ENCODE measurements around the gene RACGAP1.

The RACGAP1 gene

GRCh38 chr12:49984476-49985359, 40.6 kb downstream of the RACGAP1 start:
- no peaks in the 10 kb centered on the region for H3K27me3 ChIP-seq (ENCODE audit: insufficient read depth, poor library complexity, severe bottlenecking)
- H3K4me3 ChIP-seq (replicated peaks; ENCODE audit: insufficient read depth, low read length): no peak overlapping the region
- no peak for TF ChIP-seq POLR2AphosphoS5 (IDR thresholded peaks at IDR 0.05; ENCODE audit: low read depth)
- TF ChIP-seq REST (IDR thresholded peaks at IDR 0.05; ENCODE audit: insufficient replicate concordance, low read depth): no peak
- TF ChIP-seq SPI1 (IDR thresholded peaks at IDR 0.05; ENCODE audit: borderline replicate concordance, low read depth): no peak
- no peak for TF ChIP-seq CTCF (IDR thresholded peaks at IDR 0.05; ENCODE audit: insufficient read depth, low read length)
- TF ChIP-seq GABPA (IDR thresholded peaks at IDR 0.05; ENCODE audit: low read depth): no peak
- H3K27ac ChIP-seq (replicated peaks): no peak overlapping the region
- DNase-seq (ENCODE audit: low read depth in 1 of 2, low spot score in 1 of 2): no peak

GRCh38 chr12:49983892-49984291, 41.4 kb downstream of the RACGAP1 start:
- H3K27ac ChIP-seq (replicated peaks): no peak overlapping the region
- H3K4me3 ChIP-seq (replicated peaks; ENCODE audit: insufficient read depth, low read length): no peak overlapping the region
- DNase-seq (ENCODE audit: low read depth in 1 of 2, low spot score in 1 of 2): no peak
- H3K27me3 ChIP-seq (ENCODE audit: insufficient read depth, poor library complexity, severe bottlenecking): no peaks in the 10 kb centered on the region
- no peak for TF ChIP-seq POLR2AphosphoS5 (IDR thresholded peaks at IDR 0.05; ENCODE audit: low read depth)
- no peak for TF ChIP-seq GABPA (IDR thresholded peaks at IDR 0.05; ENCODE audit: low read depth)
- no peak for TF ChIP-seq CTCF (IDR thresholded peaks at IDR 0.05; ENCODE audit: insufficient read depth, low read length)
- no peak for TF ChIP-seq SPI1 (IDR thresholded peaks at IDR 0.05; ENCODE audit: borderline replicate concordance, low read depth)
- TF ChIP-seq REST (IDR thresholded peaks at IDR 0.05; ENCODE audit: insufficient replicate concordance, low read depth): no peak

GRCh38 chr12:49982246-49983087, 42.8 kb downstream of the RACGAP1 start:
- Histone ChIP-seq H3K4me3 (replicated peaks; ENCODE audit: insufficient read depth, low read length) (no peak overlapping the region), H3K27ac (replicated peaks) (no peak overlapping the region), H3K27me3 (ENCODE audit: insufficient read depth, poor library complexity, severe bottlenecking) (no peaks in the 10 kb centered on the region)
- DNase-seq (ENCODE audit: low read depth in 1 of 2, low spot score in 1 of 2): no peak
- TF ChIP-seq SPI1 (IDR thresholded peaks at IDR 0.05; ENCODE audit: borderline replicate concordance, low read depth) (peak; percentile 36; the same call in 1 of the 2 replicates), POLR2AphosphoS5 (IDR thresholded peaks at IDR 0.05; ENCODE audit: low read depth) (no peak)

Measured in HL-60 (cell line).